Smooth muscle cell of the brain vasculature (primary cell): ENCODE data around the gene OR5AN1.
"Not testable (repeated sequence)": the region's sequence is repeated elsewhere in the genome, so short reads cannot be mapped to it uniquely, and the experiment has no call there.

Experiments used
- DNase-seq: peaks from one replicate; pipeline ENCODE4 v3.0.0-alpha.2; 2012; ENCODE audit warnings: low read depth, low spot score

The OR5AN1 gene, protein sequence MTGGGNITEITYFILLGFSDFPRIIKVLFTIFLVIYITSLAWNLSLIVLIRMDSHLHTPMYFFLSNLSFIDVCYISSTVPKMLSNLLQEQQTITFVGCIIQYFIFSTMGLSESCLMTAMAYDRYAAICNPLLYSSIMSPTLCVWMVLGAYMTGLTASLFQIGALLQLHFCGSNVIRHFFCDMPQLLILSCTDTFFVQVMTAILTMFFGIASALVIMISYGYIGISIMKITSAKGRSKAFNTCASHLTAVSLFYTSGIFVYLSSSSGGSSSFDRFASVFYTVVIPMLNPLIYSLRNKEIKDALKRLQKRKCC

DNA sequence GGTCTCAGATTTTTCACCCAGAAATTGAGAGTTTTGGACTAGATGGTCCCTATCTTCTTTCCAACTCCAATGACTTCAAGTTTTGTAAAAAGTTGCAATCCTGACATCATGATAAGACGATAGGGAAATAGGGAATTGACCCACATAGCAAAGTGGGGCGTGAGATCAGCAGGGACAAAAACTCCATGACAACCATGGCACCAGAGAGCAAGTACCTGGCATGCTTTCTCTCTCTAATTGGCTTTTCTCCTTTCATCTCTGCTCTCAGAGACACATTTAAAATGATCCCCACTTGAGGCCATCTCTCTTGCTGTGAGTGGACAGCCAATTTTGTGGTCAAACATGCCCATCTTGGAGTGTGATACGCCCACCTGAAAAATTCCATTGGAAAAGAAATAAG is at the start of gene OR5AN1:
Gene OR5AN1 (plus strand): TSS at position 301 of the 400 bp plus-strand sequence. CDS start 5,564 bp downstream, outside the sequence.
- DNase-seq: no peak

DNA sequence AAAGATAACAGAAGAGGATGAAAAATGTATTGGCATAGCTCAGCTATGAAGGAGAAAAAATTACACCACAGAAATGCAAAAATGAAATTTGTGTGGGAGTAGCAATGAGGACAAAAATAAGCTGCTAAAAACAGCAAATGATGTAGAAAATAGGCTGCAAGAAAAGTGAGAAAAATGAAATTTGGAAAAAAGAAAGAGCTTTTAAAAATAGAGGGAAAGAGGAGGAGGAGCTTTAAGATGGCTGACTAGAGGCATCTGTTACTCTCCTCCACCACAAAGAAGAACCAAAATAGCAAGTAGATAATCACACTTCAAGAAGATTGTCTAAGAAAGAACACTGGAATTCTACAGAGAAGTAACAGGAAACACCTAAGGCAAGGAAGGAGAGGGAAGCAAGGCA is 23.7 kb upstream of the OR5AN1 start:
- DNase-seq: no peak

DNA sequence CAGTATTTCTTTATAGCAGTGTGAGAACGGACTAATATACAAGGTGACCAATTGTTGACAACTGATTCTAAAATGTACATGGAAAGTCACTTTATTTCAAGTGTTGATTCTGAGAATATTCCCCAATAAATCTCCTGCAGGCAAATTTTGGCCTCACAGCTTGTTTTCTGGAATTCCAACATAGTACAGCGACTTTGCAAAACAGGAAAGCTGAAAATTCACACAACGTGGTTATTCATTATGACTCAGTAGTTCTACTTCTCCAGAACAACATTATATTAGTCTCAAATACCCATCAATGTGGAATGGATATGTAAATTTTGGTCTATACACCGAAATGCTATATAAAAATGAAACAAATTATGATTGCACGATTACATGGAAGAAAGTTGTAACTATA is 22.5 kb upstream of the OR5AN1 start:
- DNase-seq: no peak

DNA sequence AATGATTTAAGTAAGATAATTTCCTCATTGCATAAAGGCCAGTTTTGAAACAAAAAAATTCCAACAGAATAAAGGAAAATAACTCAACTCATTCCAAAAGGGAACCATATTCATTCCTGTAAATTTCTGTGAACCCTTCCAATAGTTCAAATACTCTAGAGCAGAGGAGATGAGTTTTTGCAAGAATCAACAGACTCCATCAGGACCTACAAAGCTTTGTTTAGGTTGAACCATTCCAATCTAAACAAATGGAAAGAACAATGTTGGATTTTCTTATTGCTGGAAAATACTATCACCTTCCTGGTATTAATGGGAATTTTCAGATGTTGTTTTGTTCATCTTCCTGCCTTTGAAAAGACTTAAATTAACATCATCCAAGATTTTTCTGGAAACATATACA is 21.8 kb upstream of the OR5AN1 start:
- DNase-seq: no peak

DNA sequence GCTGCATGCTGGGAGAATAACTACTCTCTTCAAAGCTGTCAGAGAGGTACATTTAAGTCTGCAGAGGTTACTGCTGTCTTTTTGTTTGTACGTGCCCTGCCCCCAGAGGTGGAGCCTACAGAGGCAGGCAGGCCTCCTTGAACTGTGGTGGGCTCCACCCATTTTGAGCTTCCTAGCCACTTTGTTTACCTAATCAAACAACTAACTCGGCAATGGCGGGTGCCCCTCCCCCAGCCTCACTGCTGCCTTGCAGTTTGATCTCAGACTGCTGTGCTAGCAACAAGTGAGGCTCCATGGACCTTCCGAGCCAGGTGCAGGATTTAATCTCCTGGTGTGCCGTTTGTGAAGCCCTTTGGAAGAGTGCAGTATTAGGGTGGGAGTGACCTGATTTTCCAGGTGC is 9.0 kb upstream of the OR5AN1 start:
- not testable (repeated sequence) for DNase-seq

DNA sequence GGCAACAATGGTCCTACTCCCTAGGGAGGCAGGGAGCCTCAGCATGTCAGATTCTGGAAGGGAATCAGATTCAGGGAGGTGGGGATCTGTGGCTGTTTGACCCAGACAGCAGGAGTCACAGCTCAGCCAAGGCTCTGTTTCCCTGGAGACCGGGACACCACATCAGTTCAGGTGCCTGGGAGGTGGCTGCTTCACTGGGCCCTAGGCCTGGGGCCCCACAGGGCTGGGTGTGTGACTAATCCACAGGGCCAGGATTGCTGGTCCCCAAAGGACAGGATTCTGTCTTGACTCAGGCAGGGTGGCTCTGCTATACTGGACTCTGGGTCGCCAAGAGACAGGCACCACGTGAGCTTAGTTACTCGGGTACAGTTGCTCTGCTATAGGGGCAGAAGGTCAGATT is 3.5 kb upstream of the OR5AN1 start:
- DNase-seq: no peak

DNA sequence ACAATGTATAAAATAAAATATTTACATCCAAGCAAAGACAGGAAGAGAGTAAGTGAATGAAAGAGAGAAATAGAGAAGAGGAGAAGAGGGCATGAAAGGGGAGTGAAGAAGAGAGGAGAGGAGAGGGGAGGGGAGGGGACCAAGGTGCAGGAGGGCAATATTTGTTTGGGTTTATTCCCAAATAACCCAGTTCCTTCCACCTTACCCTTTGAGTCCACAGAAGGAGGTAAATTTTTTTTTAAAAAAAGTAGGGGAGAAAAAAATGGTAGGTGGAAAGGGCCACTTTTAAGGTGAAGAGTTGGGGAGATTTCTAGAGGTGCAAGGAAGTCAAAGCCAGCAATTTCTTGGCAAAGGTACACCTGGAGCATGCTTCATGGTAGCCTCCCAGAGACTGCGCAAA is 2.1 kb upstream of the OR5AN1 start:
- DNase-seq: no peak

DNA sequence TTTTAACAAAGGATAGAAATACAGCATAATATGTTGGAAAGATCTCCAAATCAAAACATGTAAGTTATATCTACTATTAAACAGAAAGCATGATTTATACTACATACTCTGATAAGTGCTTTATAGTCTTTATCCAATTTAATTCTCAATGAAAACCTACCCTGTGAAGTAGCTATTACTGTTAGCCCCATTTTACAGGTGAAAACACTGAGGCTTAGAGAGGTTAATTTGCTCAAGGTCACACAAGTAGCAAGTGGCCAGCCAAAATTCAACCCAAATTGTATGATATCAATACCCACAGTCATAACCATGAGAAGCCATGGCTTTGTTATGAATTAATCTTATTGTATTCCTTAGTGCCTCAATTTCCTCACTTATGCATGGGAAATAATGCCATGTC is 675 bp upstream of the OR5AN1 start:
- no peak for DNase-seq

DNA sequence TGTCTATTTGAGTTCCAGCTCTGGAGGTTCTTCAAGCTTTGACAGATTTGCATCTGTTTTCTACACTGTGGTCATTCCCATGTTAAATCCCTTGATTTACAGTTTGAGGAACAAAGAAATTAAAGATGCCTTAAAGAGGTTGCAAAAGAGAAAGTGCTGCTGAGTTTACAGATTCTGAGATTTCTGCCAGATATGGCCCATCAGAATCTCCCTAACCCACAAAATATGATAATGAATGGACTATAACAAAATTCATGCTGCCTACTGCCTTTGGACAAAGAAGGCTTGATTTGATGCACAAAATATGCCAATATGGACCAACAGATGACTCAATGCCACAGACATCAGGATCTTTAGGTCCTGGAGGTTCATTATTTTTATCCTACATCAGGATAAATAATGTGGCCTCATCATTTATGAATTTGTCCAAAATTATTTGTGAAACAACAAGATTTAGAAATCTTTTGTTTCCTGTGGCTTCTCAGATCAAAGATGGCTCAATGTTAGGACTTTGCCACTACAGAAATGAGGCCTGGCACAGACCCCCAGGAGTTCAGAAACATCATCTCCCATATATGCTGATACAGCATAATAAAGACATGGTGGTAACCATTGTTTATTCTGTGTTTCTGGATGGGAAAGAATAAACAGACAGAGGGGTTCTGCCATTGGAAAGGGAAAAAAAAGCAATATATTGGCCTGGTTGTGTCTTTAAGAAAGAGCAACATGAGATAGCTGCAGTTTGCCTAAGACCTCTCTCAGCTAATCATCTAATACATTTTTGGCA is 6.7 kb downstream of the OR5AN1 start:
- no peak for DNase-seq

DNA sequence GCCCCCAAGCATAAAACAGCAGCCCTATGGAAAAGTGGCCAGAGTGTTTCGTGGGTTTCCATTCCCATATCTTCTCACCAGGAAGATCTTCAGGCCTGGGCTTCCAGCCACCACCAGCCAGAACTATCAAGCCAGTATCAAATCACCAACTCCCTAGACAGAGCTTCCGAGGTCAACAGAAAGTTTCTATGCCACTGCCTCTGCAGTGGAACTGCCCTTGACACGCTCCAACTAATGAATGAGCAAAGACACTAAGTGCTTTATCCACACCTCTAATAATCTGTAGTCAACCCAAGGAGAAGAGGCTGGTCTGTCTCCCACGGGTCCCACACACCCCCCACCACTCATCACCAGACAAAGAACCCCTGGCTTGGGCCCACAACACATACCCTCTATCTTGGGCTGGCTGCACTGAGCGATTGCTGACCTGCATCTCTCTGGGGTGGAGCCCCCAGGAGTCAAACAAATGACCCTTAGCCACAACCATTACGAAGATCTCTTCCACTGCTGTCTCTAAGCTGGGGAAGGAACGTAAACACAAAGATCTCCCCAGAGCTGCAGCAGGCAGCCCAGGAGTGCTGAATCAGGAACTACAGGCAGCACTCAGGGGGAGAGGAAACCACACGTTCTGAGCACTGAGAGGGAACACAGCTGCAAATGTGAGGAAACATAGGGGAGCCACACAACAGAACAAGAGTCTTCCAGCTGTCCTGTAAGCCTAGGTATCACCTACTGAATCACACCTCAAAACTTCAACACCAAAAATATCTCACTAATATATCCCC is 9.7 kb downstream of the OR5AN1 start:
- no peak for DNase-seq

DNA sequence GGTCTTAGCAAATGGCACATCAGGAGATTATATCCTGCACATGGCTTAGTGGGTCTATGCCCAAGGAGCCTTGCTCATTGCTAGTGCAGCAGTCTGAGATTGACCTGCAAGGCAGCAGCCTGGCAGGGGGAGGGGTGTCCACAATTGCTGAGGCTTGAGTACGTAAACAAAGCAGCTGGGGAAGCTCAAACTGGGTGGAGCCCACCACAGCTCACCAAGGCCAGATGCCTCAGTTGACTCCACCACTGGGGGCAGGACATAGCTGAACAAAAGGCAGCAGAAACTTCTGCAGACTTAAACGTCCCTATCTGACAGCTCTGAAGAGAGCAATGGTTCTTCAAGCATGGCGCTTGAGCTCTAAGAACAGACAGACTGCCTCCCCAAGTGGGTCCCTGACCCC is 13.6 kb downstream of the OR5AN1 start:
- DNase-seq: not testable (repeated sequence)

DNA sequence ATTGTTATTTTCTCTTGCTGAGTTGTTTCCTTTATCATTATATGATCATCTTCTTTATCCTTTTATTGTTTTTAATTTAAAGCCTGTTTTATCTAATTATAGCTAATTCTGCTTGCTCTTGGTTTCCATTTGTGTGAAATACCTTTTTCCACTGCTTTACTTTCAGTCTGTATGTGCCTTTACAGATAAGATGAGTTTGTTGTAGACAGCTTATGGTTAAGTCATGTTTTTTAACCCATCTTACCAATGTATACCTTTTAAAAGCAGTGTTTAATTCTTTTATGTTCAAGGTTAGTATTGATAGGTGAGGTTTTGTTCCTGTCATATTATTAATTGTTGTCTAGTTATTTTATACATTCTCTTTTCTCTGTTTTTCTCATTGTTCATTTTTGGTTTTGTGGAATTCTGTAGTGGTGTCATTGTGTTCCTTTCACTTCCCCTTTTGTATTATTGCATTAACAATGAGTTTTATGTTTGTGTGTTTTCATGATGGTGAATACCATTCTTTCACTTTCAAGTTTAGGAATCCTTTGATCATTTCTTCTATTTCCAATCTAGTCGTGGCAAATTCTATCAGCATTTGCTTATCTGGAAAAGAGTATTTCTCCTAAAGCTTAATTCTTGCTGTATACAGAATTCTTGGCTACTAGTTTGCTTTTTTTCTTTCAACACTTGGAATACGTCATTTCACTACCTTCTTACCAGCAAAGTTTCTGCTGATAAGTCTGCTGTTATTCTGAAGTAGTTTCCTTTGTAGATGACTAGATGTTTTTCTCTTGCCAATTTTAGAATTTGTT is 21.8 kb downstream of the OR5AN1 start:
- DNase-seq: no peak

DNA sequence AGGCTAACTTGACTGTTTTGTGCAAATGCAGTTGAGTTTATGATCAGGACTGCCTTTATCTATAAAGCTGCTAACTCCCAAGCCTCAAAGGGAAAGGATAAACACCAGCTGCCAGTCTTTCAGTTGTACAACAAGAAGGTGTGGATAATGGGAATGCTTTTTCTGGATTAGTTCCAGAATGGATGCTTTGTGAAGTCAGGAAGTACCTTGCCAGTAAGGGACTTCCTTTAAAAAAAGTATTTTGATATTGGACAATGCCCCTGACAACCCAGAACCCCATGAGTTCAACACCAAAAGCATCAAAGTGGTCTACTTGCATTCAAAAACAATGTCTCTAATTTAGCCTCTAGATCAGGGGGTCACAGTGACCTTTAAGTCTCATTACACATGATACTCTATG is 35.5 kb downstream of the OR5AN1 start:
- DNase-seq: no peak

DNA sequence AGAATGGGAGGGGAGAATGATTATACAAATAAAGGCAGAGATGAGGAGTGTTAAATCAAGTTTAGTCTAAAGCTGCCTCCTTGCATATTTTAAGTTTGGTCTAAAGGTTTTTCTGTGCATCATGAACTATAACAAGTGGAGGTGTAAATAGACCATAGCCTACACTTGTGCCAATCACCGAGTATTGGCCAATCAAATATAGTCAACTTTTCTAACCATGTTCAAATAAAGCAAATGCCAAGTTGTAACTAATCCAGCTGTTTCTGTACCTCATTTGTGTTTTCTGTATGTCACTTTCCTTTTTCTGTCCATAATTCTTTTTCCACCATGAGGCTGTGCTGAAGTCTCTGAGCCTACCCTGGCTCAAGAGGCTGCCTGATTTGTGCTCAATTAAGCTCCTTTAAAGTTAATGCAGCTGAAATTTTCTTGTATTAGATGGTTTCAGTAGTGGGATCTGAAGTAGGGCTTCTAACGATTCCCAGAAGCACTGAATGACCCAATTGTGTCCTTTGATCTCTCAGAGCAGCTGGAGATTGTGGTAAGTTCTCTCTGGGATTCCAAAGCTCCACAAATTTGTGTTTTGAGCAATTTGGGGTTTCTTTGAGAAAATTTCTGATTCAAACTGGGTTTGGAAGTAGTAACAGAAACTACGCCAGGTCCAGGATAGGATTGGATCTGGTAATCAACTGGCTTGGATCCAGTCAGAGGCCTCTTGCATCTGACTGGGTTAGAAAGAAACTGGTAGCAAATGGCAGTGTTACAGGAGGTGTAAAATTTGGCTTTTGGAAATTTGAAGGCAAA is 42.0 kb downstream of the OR5AN1 start:
- DNase-seq: no peak

DNA sequence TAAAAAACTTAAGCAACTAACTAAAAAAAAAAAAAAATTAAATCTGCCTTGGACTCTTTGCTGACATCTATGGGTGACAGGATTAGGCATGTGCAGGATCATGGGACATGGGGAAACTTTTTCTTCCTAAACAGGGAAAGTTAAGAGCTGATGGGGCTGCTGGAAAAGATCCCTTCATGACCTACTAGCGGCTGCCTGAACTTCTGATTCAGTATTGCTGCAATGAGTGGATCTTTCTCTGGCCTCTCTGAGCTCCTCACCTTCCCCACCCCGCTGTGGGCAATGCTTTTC is 42.5 kb downstream of the OR5AN1 start:
- DNase-seq: no peak

DNA sequence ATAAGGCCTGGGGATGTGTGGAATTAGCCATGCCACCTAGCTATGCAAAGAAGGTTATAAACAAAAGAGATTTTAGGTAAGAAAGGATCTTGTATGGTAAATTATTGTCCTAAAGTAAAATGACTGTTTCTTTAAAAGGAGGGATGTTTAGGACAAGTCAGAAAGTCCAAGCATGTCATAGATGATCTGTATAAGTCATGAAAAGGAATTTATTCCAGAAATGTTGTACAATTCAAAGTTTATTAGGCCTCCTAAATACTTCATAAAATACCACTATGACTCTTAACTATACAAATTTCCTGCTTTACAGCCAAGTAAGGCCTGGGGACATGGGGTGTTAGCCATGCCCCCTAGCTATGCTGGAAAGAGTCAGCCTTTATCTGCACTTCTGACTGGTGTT is 44.9 kb downstream of the OR5AN1 start:
- DNase-seq: no peak

DNA sequence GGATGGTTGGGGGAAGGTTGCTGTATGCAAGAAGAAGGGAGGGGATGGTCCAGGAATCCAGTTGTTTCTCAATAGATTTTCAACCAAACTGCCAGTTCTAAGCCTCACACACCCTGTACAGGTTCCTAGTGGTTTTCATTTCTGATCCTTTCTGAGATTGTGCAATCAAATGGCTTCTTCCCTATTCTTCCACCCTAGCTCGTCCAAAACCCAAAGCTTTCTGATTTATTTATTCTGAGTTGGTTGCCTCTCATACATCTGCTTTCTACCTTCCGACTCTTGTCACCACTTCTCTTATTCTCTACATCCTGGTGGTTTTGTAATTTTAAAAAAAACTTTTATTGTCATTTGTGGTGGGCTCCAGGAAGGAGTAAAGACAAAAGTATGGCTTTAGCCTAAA is 55.0 kb downstream of the OR5AN1 start:
- no peak for DNase-seq

DNA sequence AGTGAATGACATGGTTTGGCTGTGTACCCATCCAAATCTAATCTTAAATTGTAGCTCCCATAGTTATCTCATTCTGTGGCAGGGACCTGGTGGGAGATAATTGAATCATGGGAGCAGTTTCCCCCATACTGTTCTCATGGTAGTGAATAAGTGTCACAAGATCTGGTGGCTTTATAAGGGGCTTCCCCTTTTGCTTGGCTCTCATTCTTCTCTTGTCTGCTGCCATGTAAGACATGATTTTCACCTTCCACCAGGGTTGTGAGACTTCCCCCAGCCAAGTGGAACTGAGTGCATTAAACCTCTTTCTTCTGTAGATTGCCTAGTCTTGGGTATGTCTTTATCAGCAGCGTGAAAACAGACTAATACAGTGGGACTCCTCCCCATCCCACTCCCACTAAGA is 56.4 kb downstream of the OR5AN1 start:
- no peak for DNase-seq

DNA sequence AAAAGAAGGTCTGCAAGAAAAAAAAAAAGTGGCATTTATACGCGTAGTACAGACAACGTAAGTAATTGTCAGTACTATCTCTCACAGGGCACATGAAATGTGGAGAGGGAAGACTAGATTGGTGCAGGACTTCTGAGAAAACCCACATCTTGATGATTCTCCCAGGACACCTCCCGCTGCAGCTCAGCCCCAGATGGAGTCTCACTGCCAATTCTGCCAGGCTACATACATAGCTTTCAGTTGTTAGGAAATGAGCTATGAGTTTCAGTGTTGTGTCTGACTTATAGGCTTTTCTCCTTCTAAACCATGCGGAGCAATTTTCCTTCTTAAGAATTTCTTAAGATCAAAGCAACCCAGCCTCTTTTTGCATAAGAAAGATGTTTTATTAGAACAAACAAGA is 57.9 kb downstream of the OR5AN1 start:
- no peak for DNase-seq

DNA sequence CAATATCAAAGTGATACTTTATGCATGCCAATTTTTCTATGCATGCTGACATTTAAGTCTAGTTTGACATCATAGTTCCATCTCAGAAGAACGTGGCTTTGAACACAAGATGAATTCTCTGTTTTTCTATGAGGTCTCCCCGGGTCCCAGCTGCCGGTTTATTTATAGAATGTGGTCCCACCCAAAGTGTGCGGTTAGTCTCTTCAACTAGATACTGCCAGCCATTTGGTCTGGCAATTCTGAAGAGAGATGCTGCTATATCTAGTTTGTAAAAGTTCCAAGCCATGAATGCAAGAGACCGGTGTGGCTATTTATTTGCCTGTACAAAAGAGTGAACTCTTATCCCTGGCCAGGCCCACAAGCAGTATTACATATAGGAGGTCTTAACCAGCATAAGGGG is 58.3 kb downstream of the OR5AN1 start:
- no peak for DNase-seq

DNA sequence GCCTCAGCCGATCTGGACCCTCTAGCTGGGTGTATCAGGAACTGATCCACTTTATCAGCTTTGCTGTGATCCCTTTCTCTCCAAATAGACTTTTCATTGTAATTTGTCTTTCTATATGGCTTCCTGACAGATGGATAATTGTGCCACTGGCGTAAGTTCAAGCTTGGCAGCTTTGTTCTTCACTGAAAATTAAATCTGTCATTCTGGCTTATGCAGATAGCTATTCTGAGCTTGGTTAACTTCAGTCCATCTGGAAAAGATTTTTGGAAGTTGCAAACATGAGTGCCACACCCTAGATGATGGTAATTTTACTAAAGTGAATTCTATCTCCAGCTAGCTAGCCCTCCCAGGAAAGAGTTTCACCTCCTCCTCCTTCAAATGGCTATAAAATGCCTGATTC is 59.5 kb downstream of the OR5AN1 start:
- no peak for DNase-seq
